GM12878 (cell line): ENCODE data around the gene HYAL1. TPM values are rescaled to one million over a fixed set of nuclear protein-coding genes. Genes with fewer than 3 reads are reported as not detected.
A peak's percentile ranks its signal among the peaks of the same experiment; 100 is the strongest.

Experiments used
- ATAC-seq: fragments of 200-7000 bp; cut with Tn5 transposase; 3 replicates; pipeline ENCODE4 v1.9.1; 2020; ENCODE audit warnings: mild to moderate bottlenecking, moderate library complexity
- BruUV-seq: library from RNA; stranded (reverse); fragments of 400-500 nt; replicated peaks from 2 replicates; lab custom pipeline; 2021; lab: Mats Ljungman, UMichigan
- CTCF ChIA-PET: fragments of 300-600 bp; sonication (Branson Sonifier 250); formaldehyde crosslinking; extraction: SDS; loops from one replicate; lab custom pipeline; 2021; ENCODE audit warnings: inconsistent platforms; lab: Yijun Ruan, JAX
- POLR2A ChIA-PET: fragments of 350-600 bp; formaldehyde crosslinking; extraction: SDS; loops from one replicate; lab custom pipeline; 2021; ENCODE audit warnings: inconsistent platforms; lab: Charles Lee
- RAD21 ChIA-PET: fragments of 300-600 bp; sonication (Branson Sonifier 250); formaldehyde crosslinking; loops from one replicate; lab custom pipeline; 2023; ENCODE audit warnings: antibody characterized with exemption; ENCODE audit not compliant: unreplicated experiment; lab: Charles Lee
- SMC1A ChIA-PET: fragments of 300-600 bp; sonication (Branson Sonifier 250); formaldehyde crosslinking; loops from one replicate; lab custom pipeline; 2023; ENCODE audit not compliant: unreplicated experiment, uncharacterized antibody; lab: Charles Lee
- DNase-seq: peaks from one replicate; pipeline ENCODE4 v3.0.0-alpha.2; 2011; ENCODE audit warnings: low read depth, low spot score
- FAIRE-seq: peaks from 3 replicates; lab custom pipeline; 2011; peaks lifted over from hg19 to GRCh38; lab: Jason Lieb, UNC
- H2AFZ ChIP-seq: 2 replicates; pipeline ENCODE4 v1.6.0; 2011; ENCODE audit warnings: low read depth, low read length, control low read depth; ENCODE audit not compliant: control insufficient read depth
- H3K27ac ChIP-seq: 2 replicates; pipeline ENCODE4 v1.5.1; 2011; ENCODE audit warnings: control low read depth; ENCODE audit not compliant: control insufficient read depth, insufficient read depth
- H3K27me3 ChIP-seq, 2 experiments: replicated peaks in 1 of 2; 2 replicates each; pipeline versions ENCODE4 v1.6.0 to v1.6.1; 2011; ENCODE audit warnings: low read length in 1 of 2; ENCODE audit not compliant: control insufficient read depth in 2 of 2, insufficient read depth in 2 of 2
- H3K36me3 ChIP-seq, 2 experiments: 2 replicates each; pipeline ENCODE4 v1.5.1; 2011; ENCODE audit warnings: low read length in 1 of 2; ENCODE audit not compliant: control insufficient read depth in 2 of 2, insufficient read depth in 2 of 2
- H3K4me1 ChIP-seq: 2 replicates; pipeline ENCODE4 v1.6.1; 2011; ENCODE audit warnings: mild to moderate bottlenecking, low read length, moderate library complexity, mixed read lengths; ENCODE audit not compliant: control insufficient read depth, insufficient read depth
- H3K4me2 ChIP-seq: 2 replicates; pipeline ENCODE4 v1.6.0; 2011; ENCODE audit warnings: control low read depth; ENCODE audit not compliant: control insufficient read depth, insufficient read depth
- H3K4me3 ChIP-seq: fragments of 200-600 bp; sonication (generic); 2 replicates; pipeline ENCODE4 v1.5.1; 2016
- H3K79me2 ChIP-seq: 2 replicates; pipeline ENCODE4 v1.6.0; 2011; ENCODE audit warnings: low read length; ENCODE audit not compliant: control insufficient read depth, insufficient read depth
- H3K9ac ChIP-seq: 2 replicates; pipeline ENCODE4 v1.8.0; 2011; ENCODE audit warnings: low read length, control low read depth, mixed read lengths; ENCODE audit not compliant: control insufficient read depth, insufficient read depth
- H3K9me3 ChIP-seq: replicated peaks from 3 replicates; pipeline ENCODE4 v1.5.1; 2011; ENCODE audit warnings: mild to moderate bottlenecking, low read length; ENCODE audit not compliant: control insufficient read depth, insufficient read depth
- H4K20me1 ChIP-seq: 2 replicates; pipeline ENCODE4 v1.6.0; 2011; ENCODE audit not compliant: control insufficient read depth, insufficient read depth
- CEBPB ChIP-seq, 2 experiments: fragments of 150-350 bp in 1 of 2; IDR thresholded peaks; 2 replicates each; pipeline ENCODE4 v1.6.1; 2012 to 2014; ENCODE audit warnings: low read depth in 2 of 2, low read length in 2 of 2, borderline replicate concordance in 1 of 2, inconsistent platforms in 1 of 2
- MEF2A ChIP-seq: IDR thresholded peaks from 2 replicates; pipeline ENCODE4 v1.6.1; 2011; ENCODE audit warnings: low read depth, mild to moderate bottlenecking, low read length, moderate library complexity; ENCODE audit not compliant: insufficient read depth
- NKRF ChIP-seq: fragments of 450-650 bp; conservative IDR thresholded peaks from 2 replicates; pipeline ENCODE4 v1.6.1; 2017; ENCODE audit warnings: mild to moderate bottlenecking, moderate library complexity
- REST ChIP-seq: IDR thresholded peaks from 2 replicates; pipeline ENCODE4 v1.6.1; 2012; ENCODE audit warnings: mild to moderate bottlenecking, low read depth, low read length
- WGBS: methylation state at CpG from one replicate; pipeline ENCODE4 v1.1.6; 2016; ENCODE audit warnings: low lambda C conversion rate; ENCODE audit not compliant: insufficient replicate concordance, insufficient coverage; ENCODE audit errors: missing lambda C conversion rate; 5-methylcytosine and 5-hydroxymethylcytosine counted together
- in situ Hi-C: fragments of 300-500 bp; cut with MboI; formaldehyde crosslinking; loops from 9 replicates; pipeline ENCODE4 v1.14.3; 2018; ENCODE audit warnings: mixed read lengths
- intact Hi-C: fragments of 100-400 bp; cut with micrococcal nuclease; formaldehyde crosslinking; loops from one replicate; pipeline ENCODE4 v1.14.2; 2022; ENCODE audit not compliant: unreplicated experiment
- polyA plus RNA-seq, 11 experiments: library from polyadenylated mRNA; depleted of rRNA in 4 of 11; unstranded in 6 of 11; stranded (reverse) in 5 of 11; fragments of >200 nt; fragmentation: Nextera tagmentation in 4 of 11; fragmentation: Illumina TruSeq in 1 of 11; extraction: Ambion mirVana in 4 of 11; extraction: Trizol in 1 of 11; gene quantifications; 1 replicate in 1 of 11; 2 replicates in 10 of 11; pipeline versions ENCODE4 v1.2.1 to v1.2.3, GENCODE V29; 2011 to 2016; ENCODE audit warnings: inconsistent platforms in 2 of 11, missing spikeins in 2 of 11, low read depth in 1 of 11
- total RNA-seq, 4 experiments: library from RNA; depleted of rRNA in 3 of 4; stranded (reverse); fragments of >200 nt in 3 of 4; fragmentation: Illumina TruSeq in 1 of 4; extraction: Trizol in 1 of 4; gene quantifications; 2 replicates each; pipeline versions ENCODE4 v1.2.1 to v1.2.3, GENCODE V29; 2013 to 2021

HYAL1 gene
- total and polyA plus RNA-seq, 10 of the 15 experiments (the other 5 are each of a cell fraction or from before 2014, with no cell fraction given), result 0.04 to 0.55 (median 0.18) TPM; not detected in 2

GRCh38 chr3:50293079-50293801 is 10.1 kb downstream of the HYAL1 start:
- no peaks in the 10 kb centered on the region for H3K9me3 ChIP-seq
- POLR2A ChIA-PET, result interaction anchor here (0.6 to 2.1 kb wide), 4 partner anchors 26 to 59 kb away, joined by 3 to 11 read pairs (median 4); partner anchors contain the start of genes CYB561D2 and NPRL2
- H2AFZ ChIP-seq, result peak overlapping the region; percentile 78
- peaks cover 6% of the 10 kb centered on the region for H3K4me1 ChIP-seq
- peak overlapping the region; percentile 64 for H3K9ac ChIP-seq
- FAIRE-seq (no peak), DNase-seq (no peak), ATAC-seq (no peak)
- TF ChIP-seq NKRF, result no peak
- no peak for TF ChIP-seq CEBPB (IDR thresholded peaks at IDR 0.05; ENCODE audit: borderline replicate concordance in 1 of 2, low read depth in 2 of 2, low read length in 2 of 2)
- no peak for TF ChIP-seq REST
- no peak for TF ChIP-seq MEF2A
- RAD21 ChIA-PET, result interaction anchor here (0.6 kb wide), 1 partner anchor 57 kb away, joined by 3 read pairs; the partner anchor contains the start of gene GNAI2
- intact Hi-C loops, result no loop called here
- no TSS peak for BruUV-seq
- peak overlapping the region; percentile 66 for H3K27ac ChIP-seq
- H3K27me3 ChIP-seq, result no peaks in the 10 kb centered on the region
- H3K36me3 ChIP-seq, result peaks cover 0 to 20% of the 10 kb centered on the region in 2 experiments; a peak in 3 of 4 replicates
- H3K4me2 ChIP-seq, result peak overlapping the region; percentile 89
- peak overlapping the region; percentile 62 for H3K4me3 ChIP-seq
- CTCF ChIA-PET, result interaction anchor here (0.8 to 2.5 kb wide), 5 partner anchors 31 to 953 kb away, joined by 3 to 8 read pairs (median 6); no protein-coding TSS in a partner anchor
- H3K79me2 ChIP-seq, result peaks cover 21% of the 10 kb centered on the region
- no peaks in the 10 kb centered on the region for H4K20me1 ChIP-seq
- 79% methylated on average over 12 of the region's 12 CpGs for WGBS
- in situ Hi-C loops, result no loop called here
- SMC1A ChIA-PET, result no interaction called here
